GM12878 (cell line): ENCODE measurements around the gene DARS1. TPM values are rescaled to one million over a fixed set of nuclear protein-coding genes. Genes with fewer than 3 reads are reported as not detected.

Experiments
- BCL11A ChIP-seq: IDR thresholded peaks from 2 replicates; pipeline ENCODE4 v1.6.1; 2011; ENCODE audit warnings: low read depth, low read length
- CEBPZ ChIP-seq: fragments of 150-350 bp; IDR thresholded peaks from 2 replicates; pipeline ENCODE4 v1.6.1; 2016; ENCODE audit warnings: low read depth, low read length
- CHD1 ChIP-seq: IDR thresholded peaks from 2 replicates; pipeline ENCODE4 v1.6.1; 2012; ENCODE audit warnings: low read depth, low read length, improper control_type of control experiment
- CREM ChIP-seq: IDR thresholded peaks from 2 replicates; pipeline ENCODE4 v1.6.1; 2014; ENCODE audit warnings: antibody characterized with exemption, low read depth
- EP300 ChIP-seq, 2 experiments: fragments of 150-350 bp in 1 of 2; IDR thresholded peaks; 2 replicates each; pipeline ENCODE4 v1.6.1; 2011 to 2012; ENCODE audit warnings: low read depth in 2 of 2, low read length in 2 of 2, borderline replicate concordance in 1 of 2, improper control_type of control experiment in 1 of 2, inconsistent platforms in 1 of 2; ENCODE audit not compliant: control insufficient read depth in 1 of 2
- HSF1 ChIP-seq: fragments of 150-350 bp; IDR thresholded peaks from 2 replicates; pipeline ENCODE4 v1.6.1; 2014; ENCODE audit warnings: mild to moderate bottlenecking, low read depth, low read length
- JUNB ChIP-seq: IDR thresholded peaks from 2 replicates; pipeline ENCODE4 v1.6.1; 2016; ENCODE audit warnings: antibody characterized with exemption, mild to moderate bottlenecking
- LARP7 ChIP-seq: fragments of 450-650 bp; IDR thresholded peaks from 2 replicates; pipeline ENCODE4 v1.6.1; 2017; ENCODE audit warnings: mild to moderate bottlenecking
- MTA3 ChIP-seq: IDR thresholded peaks from 2 replicates; pipeline ENCODE4 v1.6.1; 2012; ENCODE audit warnings: low read length, inconsistent platforms, borderline replicate concordance
- NFYA ChIP-seq: IDR thresholded peaks from 2 replicates; pipeline ENCODE4 v1.6.1; 2011; ENCODE audit warnings: low read depth, mild to moderate bottlenecking, low read length, improper control_type of control experiment, borderline replicate concordance
- NFYB ChIP-seq: IDR thresholded peaks from 2 replicates; pipeline ENCODE4 v1.6.1; 2011; ENCODE audit warnings: low read depth, mild to moderate bottlenecking, low read length, improper control_type of control experiment, moderate library complexity; ENCODE audit not compliant: insufficient read depth
- NKRF ChIP-seq: fragments of 450-650 bp; conservative IDR thresholded peaks from 2 replicates; pipeline ENCODE4 v1.6.1; 2017; ENCODE audit warnings: mild to moderate bottlenecking, moderate library complexity
- PAX5 ChIP-seq: IDR thresholded peaks from 2 replicates; pipeline ENCODE4 v1.6.1; 2011; ENCODE audit warnings: low read depth, low read length, borderline replicate concordance
- POU2F2 ChIP-seq: IDR thresholded peaks from 3 replicates; pipeline ENCODE4 v1.6.1; 2011; ENCODE audit warnings: low read depth, mild to moderate bottlenecking, low read length, borderline replicate concordance
- SPI1 ChIP-seq: IDR thresholded peaks from 2 replicates; pipeline ENCODE4 v1.6.1; 2011; ENCODE audit warnings: low read depth, mild to moderate bottlenecking, low read length, moderate library complexity, borderline replicate concordance; ENCODE audit not compliant: insufficient read depth
- SREBF2 ChIP-seq: IDR thresholded peaks from 2 replicates; pipeline ENCODE4 v1.6.1; 2012; ENCODE audit warnings: mild to moderate bottlenecking, low read length
- STAT3 ChIP-seq: IDR thresholded peaks from 2 replicates; pipeline ENCODE4 v1.6.1; 2011; ENCODE audit warnings: low read depth, low read length, improper control_type of control experiment
- TARDBP ChIP-seq: IDR thresholded peaks from 2 replicates; pipeline ENCODE4 v1.6.1; 2016; ENCODE audit warnings: borderline replicate concordance
- TBL1XR1 ChIP-seq: IDR thresholded peaks from 2 replicates; pipeline ENCODE4 v1.6.1; 2012; ENCODE audit warnings: low read depth, low read length, improper control_type of control experiment
- ZNF622 ChIP-seq: fragments of 450-650 bp; IDR thresholded peaks from 2 replicates; pipeline ENCODE4 v1.6.1; 2017; ENCODE audit warnings: mild to moderate bottlenecking, inconsistent platforms
- ZNF687 ChIP-seq: fragments of 450-650 bp; IDR thresholded peaks from 2 replicates; pipeline ENCODE4 v1.6.1; 2017; ENCODE audit warnings: mild to moderate bottlenecking, moderate library complexity
- ZSCAN29 ChIP-seq: fragments of 450-650 bp; IDR thresholded peaks from 2 replicates; pipeline ENCODE4 v1.6.1; 2017; ENCODE audit warnings: mild to moderate bottlenecking, moderate library complexity
- polyA plus RNA-seq, 11 experiments: library from polyadenylated mRNA; depleted of rRNA in 4 of 11; unstranded in 6 of 11; stranded (reverse) in 5 of 11; fragments of >200 nt; fragmentation: Nextera tagmentation in 4 of 11; fragmentation: Illumina TruSeq in 1 of 11; extraction: Ambion mirVana in 4 of 11; extraction: Trizol in 1 of 11; gene quantifications; 1 replicate in 1 of 11; 2 replicates in 10 of 11; pipeline versions ENCODE4 v1.2.1 to v1.2.3, GENCODE V29; 2011 to 2016; ENCODE audit warnings: inconsistent platforms in 2 of 11, missing spikeins in 2 of 11, low read depth in 1 of 11
- total RNA-seq, 4 experiments: library from RNA; depleted of rRNA in 3 of 4; stranded (reverse); fragments of >200 nt in 3 of 4; fragmentation: Illumina TruSeq in 1 of 4; extraction: Trizol in 1 of 4; gene quantifications; 2 replicates each; pipeline versions ENCODE4 v1.2.1 to v1.2.3, GENCODE V29; 2013 to 2021

Gene DARS1
- total and polyA plus RNA-seq, 10 of the 15 experiments (the other 5 are each of a cell fraction or from before 2014, with no cell fraction given): 91.0 to 387 (median 137) TPM

GRCh38 chr2:136029149-136029548, 43.7 kb upstream of the DARS1 start (continued):
- peak; percentile 70 for TF ChIP-seq ZNF687
- peak; percentile 37; the same call in 1 of the 3 replicates for TF ChIP-seq POU2F2
- TF ChIP-seq JUNB: peak; percentile 86
- no peak for TF ChIP-seq HSF1
- no peak for TF ChIP-seq ZNF622
- no peak for TF ChIP-seq CEBPZ
- peak; percentile 76 for TF ChIP-seq CREM
- TF ChIP-seq TARDBP: no peak
- TF ChIP-seq EP300 (IDR thresholded peaks at IDR 0.05; ENCODE audit: borderline replicate concordance in 1 of 2, control insufficient read depth in 1 of 2, low read depth in 2 of 2, low read length in 2 of 2): peak; percentile 90; a peak in 3 of 4 replicates
- TF ChIP-seq LARP7: no peak
- peak; percentile 69; the same call in 1 of the 2 replicates for TF ChIP-seq TBL1XR1
- no peak for TF ChIP-seq ZSCAN29
- TF ChIP-seq PAX5: peak; percentile 83; the same call in 1 of the 2 replicates
- TF ChIP-seq NFYB: no peak
- no peak for TF ChIP-seq STAT3
- TF ChIP-seq MTA3: peak; percentile 43; the same call in 1 of the 2 replicates
- no peak for TF ChIP-seq SREBF2
- TF ChIP-seq BCL11A: peak; percentile 94
- TF ChIP-seq NKRF: no peak
- no peak for TF ChIP-seq NFYA
- TF ChIP-seq SPI1: peak; percentile 80
- TF ChIP-seq CHD1: no peak
